ENCODE results near the gene PLK2.

- TF ChIP-seq POLR2A (IDR thresholded peaks at IDR 0.05) (no peak), CTCF (IDR thresholded peaks at IDR 0.05 in 8 of 11, conservative IDR thresholded peaks at IDR 0.05 in 3 of 11) (no peak)
These were observed 4.8 kb downstream of the PLK2 start for GRCh38 chr5:58455066-58455465.

Data from spleen (tissue), 7 donors.